DND-41 (cell line): Measurements from ENCODE around the gene INPP4A.

ENCODE experiments used
- ATAC-seq: fragments of 200-7000 bp; cut with Tn5 transposase; 3 replicates; pipeline ENCODE4 v1.9.1; 2021; ENCODE audit warnings: low read depth; ENCODE audit not compliant: insufficient read depth
- DNase-seq: peaks from one replicate; pipeline ENCODE4 v3.0.0-alpha.2; 2020
- H2AFZ ChIP-seq: 2 replicates; pipeline ENCODE4 v1.6.0; 2012; ENCODE audit warnings: low read depth, low read length
- H3K27ac ChIP-seq: 2 replicates; pipeline ENCODE4 v1.5.1; 2012; ENCODE audit warnings: low read length, inconsistent platforms
- H3K27me3 ChIP-seq: fragments of 200-600 bp; sonication (generic); 2 replicates; pipeline ENCODE4 v1.6.0; 2012; ENCODE audit warnings: low read length, mild to moderate bottlenecking, inconsistent platforms; ENCODE audit not compliant: insufficient read depth, poor library complexity
- H3K36me3 ChIP-seq: 2 replicates; pipeline ENCODE4 v1.5.1; 2012; ENCODE audit warnings: low read length, inconsistent platforms; ENCODE audit not compliant: insufficient read depth
- H3K4me1 ChIP-seq: 2 replicates; pipeline ENCODE4 v1.5.1; 2012; ENCODE audit warnings: mild to moderate bottlenecking, low read length; ENCODE audit not compliant: insufficient read depth
- H3K4me2 ChIP-seq: 2 replicates; pipeline ENCODE4 v1.6.0; 2012; ENCODE audit warnings: mild to moderate bottlenecking, moderate library complexity, low read length, inconsistent platforms; ENCODE audit not compliant: insufficient read depth
- H3K4me3 ChIP-seq, 2 experiments: fragments of 200-600 bp in 1 of 2; shearing (Covaris generic) in 1 of 2; 2 replicates each; pipeline ENCODE4 v1.5.1; 2012 to 2016; ENCODE audit warnings: inconsistent platforms in 2 of 2, low read length in 2 of 2, mild to moderate bottlenecking in 2 of 2, low read depth in 1 of 2, moderate library complexity in 1 of 2
- H3K79me2 ChIP-seq: 2 replicates; pipeline ENCODE4 v1.6.0; 2012; ENCODE audit warnings: low read length, inconsistent platforms; ENCODE audit not compliant: insufficient read depth
- H3K9ac ChIP-seq: 2 replicates; pipeline ENCODE4 v1.6.0; 2012; ENCODE audit warnings: low read depth, mild to moderate bottlenecking, inconsistent platforms, low read length, moderate library complexity
- H3K9me3 ChIP-seq: 2 replicates; pipeline ENCODE4 v1.5.1; 2012; ENCODE audit warnings: low read length, moderate library complexity, mild to moderate bottlenecking, inconsistent platforms; ENCODE audit not compliant: insufficient read depth, severe bottlenecking
- H4K20me1 ChIP-seq: 2 replicates; pipeline ENCODE4 v1.6.0; 2012; ENCODE audit warnings: low read length; ENCODE audit not compliant: insufficient read depth
- EZH2 ChIP-seq: IDR thresholded peaks from 3 replicates; pipeline ENCODE4 v1.6.1; 2012; ENCODE audit warnings: borderline replicate concordance, low read depth, mild to moderate bottlenecking, moderate library complexity, low read length, inconsistent platforms; ENCODE audit not compliant: severe bottlenecking
- TF ChIP-seq, protein P1 (sequence below): IDR thresholded peaks from 2 replicates; pipeline ENCODE4 v1.5.1; 2012; ENCODE audit warnings: borderline replicate concordance, low read length, moderate library complexity, mild to moderate bottlenecking; ENCODE audit not compliant: poor library complexity, severe bottlenecking; ENCODE audit errors: extremely low read depth

INPP4A gene

DNA sequence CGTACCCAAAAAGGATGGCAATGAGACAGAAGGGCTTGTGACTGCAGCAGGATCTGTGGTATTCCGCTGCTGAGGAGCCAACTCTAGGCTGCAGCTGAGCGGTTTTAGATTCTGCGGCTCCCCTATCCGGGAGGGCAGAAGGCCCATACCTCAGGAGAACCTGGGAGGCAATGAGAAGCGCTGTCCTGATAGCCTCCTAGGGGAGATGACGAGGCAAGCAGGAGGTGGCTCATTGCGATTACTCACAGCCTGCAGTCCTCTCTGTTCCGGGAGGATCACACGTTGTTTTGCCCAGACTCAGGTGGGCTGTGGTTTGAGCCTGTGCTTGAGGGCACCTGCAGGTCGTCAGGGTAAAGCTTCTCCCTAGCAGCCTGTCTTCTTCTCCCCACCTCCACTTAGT lies 98.6 kb downstream of the INPP4A start:
- no peak for TF ChIP-seq EZH2
- TF ChIP-seq, protein P1, sequence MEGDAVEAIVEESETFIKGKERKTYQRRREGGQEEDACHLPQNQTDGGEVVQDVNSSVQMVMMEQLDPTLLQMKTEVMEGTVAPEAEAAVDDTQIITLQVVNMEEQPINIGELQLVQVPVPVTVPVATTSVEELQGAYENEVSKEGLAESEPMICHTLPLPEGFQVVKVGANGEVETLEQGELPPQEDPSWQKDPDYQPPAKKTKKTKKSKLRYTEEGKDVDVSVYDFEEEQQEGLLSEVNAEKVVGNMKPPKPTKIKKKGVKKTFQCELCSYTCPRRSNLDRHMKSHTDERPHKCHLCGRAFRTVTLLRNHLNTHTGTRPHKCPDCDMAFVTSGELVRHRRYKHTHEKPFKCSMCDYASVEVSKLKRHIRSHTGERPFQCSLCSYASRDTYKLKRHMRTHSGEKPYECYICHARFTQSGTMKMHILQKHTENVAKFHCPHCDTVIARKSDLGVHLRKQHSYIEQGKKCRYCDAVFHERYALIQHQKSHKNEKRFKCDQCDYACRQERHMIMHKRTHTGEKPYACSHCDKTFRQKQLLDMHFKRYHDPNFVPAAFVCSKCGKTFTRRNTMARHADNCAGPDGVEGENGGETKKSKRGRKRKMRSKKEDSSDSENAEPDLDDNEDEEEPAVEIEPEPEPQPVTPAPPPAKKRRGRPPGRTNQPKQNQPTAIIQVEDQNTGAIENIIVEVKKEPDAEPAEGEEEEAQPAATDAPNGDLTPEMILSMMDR, result no peak
- ATAC-seq (no peak), DNase-seq (no peak)
- H2AFZ ChIP-seq, result no peak overlapping the region
- no peak overlapping the region for H3K4me2 ChIP-seq
- H3K79me2 ChIP-seq, result no peaks in the 10 kb centered on the region
- H3K9ac ChIP-seq, result no peak overlapping the region
- H4K20me1 ChIP-seq, result no peaks in the 10 kb centered on the region
- no peaks in the 10 kb centered on the region for H3K9me3 ChIP-seq
- no peak overlapping the region for H3K27ac ChIP-seq
- H3K4me1 ChIP-seq, result peaks cover 16% of the 10 kb centered on the region
- H3K4me3 ChIP-seq, result no peak overlapping the region
- no peaks in the 10 kb centered on the region for H3K27me3 ChIP-seq
- H3K36me3 ChIP-seq, result peaks cover 75% of the 10 kb centered on the region

DNA sequence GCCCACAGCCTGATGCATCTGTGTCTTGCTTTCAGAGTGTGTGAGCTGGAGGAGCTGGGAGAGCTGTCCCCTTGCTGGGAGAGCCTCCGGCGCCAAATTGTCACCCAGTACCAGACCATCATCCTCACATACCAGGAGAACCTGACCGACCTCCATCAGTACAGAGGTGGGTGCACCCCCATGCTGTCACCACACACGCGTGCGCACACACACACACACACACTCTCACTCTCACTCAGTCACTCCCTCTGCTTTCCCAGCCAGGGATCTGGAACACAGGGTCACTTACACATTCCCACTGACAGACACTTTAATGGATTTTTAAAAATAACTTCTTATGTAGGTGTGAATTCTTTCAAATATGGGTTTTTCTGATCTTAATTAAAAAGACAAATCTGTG lies 99.2 kb downstream of the INPP4A start:
- H2AFZ ChIP-seq, result no peak overlapping the region
- H3K4me3 ChIP-seq, result no peak overlapping the region
- no peak overlapping the region for H3K9ac ChIP-seq
- H3K79me2 ChIP-seq, result no peaks in the 10 kb centered on the region
- H3K4me2 ChIP-seq, result no peak overlapping the region
- H3K27me3 ChIP-seq, result no peaks in the 10 kb centered on the region
- peaks cover 69% of the 10 kb centered on the region for H3K36me3 ChIP-seq
- TF ChIP-seq EZH2, result no peak
- TF ChIP-seq, protein P1, result no peak
- ATAC-seq, result no peak
- H3K27ac ChIP-seq, result no peak overlapping the region
- peaks cover 22% of the 10 kb centered on the region for H3K4me1 ChIP-seq
- no peaks in the 10 kb centered on the region for H4K20me1 ChIP-seq
- H3K9me3 ChIP-seq, result no peaks in the 10 kb centered on the region
- no peak for DNase-seq

DNA sequence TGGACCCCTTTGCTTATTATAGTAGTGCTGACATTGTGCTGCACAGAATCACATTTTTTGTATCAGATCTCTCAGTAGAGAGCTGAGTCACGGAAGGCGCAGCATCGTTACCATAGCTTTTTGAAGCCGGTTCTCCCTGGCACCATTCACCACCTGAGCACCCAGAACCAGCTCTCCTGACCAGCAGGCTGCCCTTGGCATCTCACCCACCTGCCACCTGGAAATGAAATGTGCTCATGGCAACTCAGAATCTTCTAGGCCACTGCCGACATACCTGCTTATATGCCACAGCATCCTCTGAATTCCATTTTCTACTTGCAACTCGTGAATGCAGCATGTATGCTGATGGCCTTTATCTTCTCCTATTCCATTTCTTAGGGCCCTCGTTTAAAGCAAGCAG lies 100.9 kb downstream of the INPP4A start:
- H3K4me1 ChIP-seq, result peaks cover 40% of the 10 kb centered on the region

More for the DNA sequence above, 100.9 kb downstream of the INPP4A start:
- no peaks in the 10 kb centered on the region for H3K27me3 ChIP-seq
- H4K20me1 ChIP-seq, result no peaks in the 10 kb centered on the region
- ATAC-seq, result no peak
- H3K27ac ChIP-seq, result no peak overlapping the region
- no peaks in the 10 kb centered on the region for H3K9me3 ChIP-seq
- no peak overlapping the region for H3K9ac ChIP-seq
- no peaks in the 10 kb centered on the region for H3K79me2 ChIP-seq
- no peak overlapping the region for H3K4me2 ChIP-seq
- DNase-seq, result no peak
- no peak overlapping the region for H3K4me3 ChIP-seq
- no peak overlapping the region for H2AFZ ChIP-seq
- H3K36me3 ChIP-seq, result peaks cover 58% of the 10 kb centered on the region
- TF ChIP-seq, protein P1, result no peak
- no peak for TF ChIP-seq EZH2
